GM19324 (cell line): ENCODE measurements around the gene ASB16.

Source experiments
- ATAC-seq: cut with Tn5 transposase; IDR thresholded peaks from one replicate; pipeline ENCODE4 v1.9.1; 2021; ENCODE audit warnings: mild to moderate bottlenecking, moderate library complexity; ENCODE audit not compliant: unreplicated experiment, low FRiP score

ASB16 gene

GRCh38 chr17:44220213-44221083, 49.9 kb downstream of the ASB16 start:
- ATAC-seq, result no peak

GRCh38 chr17:44221084-44221861, 50.8 kb downstream of the ASB16 start:
- ATAC-seq, result no peak

GRCh38 chr17:44221862-44222111, 51.3 kb downstream of the ASB16 start:
- no peak for ATAC-seq

GRCh38 chr17:44222112-44222869, 51.8 kb downstream of the ASB16 start:
- no peak for ATAC-seq

GRCh38 chr17:44223541-44224071, 53.1 kb downstream of the ASB16 start:
- no peak for ATAC-seq
